ENCODE results near the gene LIPC. TPM values are rescaled to one million over a fixed set of nuclear protein-coding genes. Genes with fewer than 3 reads are reported as not detected.

The LIPC gene
- total and polyA plus RNA-seq, 4 donors: 0.17 to 0.99 (median 0.62) TPM

DNA sequence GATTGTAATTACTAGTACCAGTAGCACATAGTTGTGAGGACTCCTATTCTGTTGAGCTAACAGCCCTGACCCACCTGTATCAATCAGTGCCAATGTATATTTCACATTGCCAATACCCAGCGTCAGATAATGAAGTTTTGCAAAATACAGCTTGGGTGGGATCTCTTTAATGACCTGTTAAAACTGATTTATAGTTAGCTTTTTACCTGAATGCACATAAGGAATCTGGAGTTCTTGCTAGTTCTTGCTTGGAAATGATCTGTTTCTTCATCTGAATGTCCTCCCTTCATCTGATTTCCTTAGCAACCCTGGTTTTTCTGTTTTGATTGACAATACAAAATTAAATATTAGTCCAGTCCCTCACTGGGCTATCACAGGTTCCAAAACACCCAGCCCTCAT lies 62.8 kb downstream of the LIPC start:
- Histone ChIP-seq H3K9me3 (ENCODE audit: control insufficient read depth, insufficient read depth, low read length) (no peaks in the 10 kb centered on the region), H3K4me3 (ENCODE audit: low read depth, low read length) (no peak overlapping the region), H3K4me1 (ENCODE audit: control insufficient read depth, insufficient read depth, low read length) (peaks cover 12% of the 10 kb centered on the region), H3K27ac (ENCODE audit: low read depth, low read length) (no peak overlapping the region), H3K36me3 (ENCODE audit: control insufficient read depth, insufficient read depth, low read length) (no peaks in the 10 kb centered on the region), H3K27me3 (ENCODE audit: control insufficient read depth, insufficient read depth, low read length) (no peaks in the 10 kb centered on the region)
- no CpG with 5 or more reads among the region's 1 CpG for WGBS (ENCODE audit: insufficient coverage)
- no peak for DNase-seq (ENCODE audit: low read depth in 4 of 6, low spot score in 6 of 6)

- peaks cover 12% of the 10 kb centered on the region for H3K4me1 ChIP-seq (ENCODE audit: control insufficient read depth, insufficient read depth, low read length)
- H3K27me3 ChIP-seq (ENCODE audit: control insufficient read depth, insufficient read depth, low read length): no peaks in the 10 kb centered on the region
- no peak overlapping the region for H3K4me3 ChIP-seq (ENCODE audit: low read depth, low read length)
- no CpG with 5 or more reads among the region's 3 CpGs for WGBS (ENCODE audit: insufficient coverage)
- H3K36me3 ChIP-seq (ENCODE audit: control insufficient read depth, insufficient read depth, low read length): no peaks in the 10 kb centered on the region
- no peak overlapping the region for H3K27ac ChIP-seq (ENCODE audit: low read depth, low read length)
- H3K9me3 ChIP-seq (ENCODE audit: control insufficient read depth, insufficient read depth, low read length): no peaks in the 10 kb centered on the region
- DNase-seq (ENCODE audit: low read depth in 4 of 6, low spot score in 6 of 6): no peak
Observed at GRCh38 chr15:58495891-58496408, 64.2 kb downstream of the LIPC start.

GRCh38 chr15:58497046-58497785 lies 65.4 kb downstream of the LIPC start:
- WGBS (ENCODE audit: insufficient coverage): 93% methylated on average over 4 of the region's 9 CpGs

GRCh38 chr15:58498821-58499580 lies 67.2 kb downstream of the LIPC start:
- H3K36me3 ChIP-seq (ENCODE audit: control insufficient read depth, insufficient read depth, low read length): no peaks in the 10 kb centered on the region
- peak in 1 of 6 donors; percentile 45 for DNase-seq (ENCODE audit: low read depth in 4 of 6, low spot score in 6 of 6)
- H3K27ac ChIP-seq (ENCODE audit: low read depth, low read length): no peak overlapping the region
- H3K9me3 ChIP-seq (ENCODE audit: control insufficient read depth, insufficient read depth, low read length): no peaks in the 10 kb centered on the region
- peaks cover 7% of the 10 kb centered on the region for H3K4me1 ChIP-seq (ENCODE audit: control insufficient read depth, insufficient read depth, low read length)
- H3K27me3 ChIP-seq (ENCODE audit: control insufficient read depth, insufficient read depth, low read length): no peaks in the 10 kb centered on the region
- 26% methylated on average over 4 of the region's 8 CpGs for WGBS (ENCODE audit: insufficient coverage)
- no peak overlapping the region for H3K4me3 ChIP-seq (ENCODE audit: low read depth, low read length)

More at GRCh38 chr15:58497046-58497785, 65.4 kb downstream of the LIPC start:
- no peak overlapping the region for H3K4me3 ChIP-seq (ENCODE audit: low read depth, low read length)
- H3K27ac ChIP-seq (ENCODE audit: low read depth, low read length): no peak overlapping the region
- H3K27me3 ChIP-seq (ENCODE audit: control insufficient read depth, insufficient read depth, low read length): no peaks in the 10 kb centered on the region
- no peaks in the 10 kb centered on the region for H3K9me3 ChIP-seq (ENCODE audit: control insufficient read depth, insufficient read depth, low read length)
- no peaks in the 10 kb centered on the region for H3K36me3 ChIP-seq (ENCODE audit: control insufficient read depth, insufficient read depth, low read length)
- no peak for DNase-seq (ENCODE audit: low read depth in 4 of 6, low spot score in 6 of 6)
- H3K4me1 ChIP-seq (ENCODE audit: control insufficient read depth, insufficient read depth, low read length): peaks cover 7% of the 10 kb centered on the region

DNA sequence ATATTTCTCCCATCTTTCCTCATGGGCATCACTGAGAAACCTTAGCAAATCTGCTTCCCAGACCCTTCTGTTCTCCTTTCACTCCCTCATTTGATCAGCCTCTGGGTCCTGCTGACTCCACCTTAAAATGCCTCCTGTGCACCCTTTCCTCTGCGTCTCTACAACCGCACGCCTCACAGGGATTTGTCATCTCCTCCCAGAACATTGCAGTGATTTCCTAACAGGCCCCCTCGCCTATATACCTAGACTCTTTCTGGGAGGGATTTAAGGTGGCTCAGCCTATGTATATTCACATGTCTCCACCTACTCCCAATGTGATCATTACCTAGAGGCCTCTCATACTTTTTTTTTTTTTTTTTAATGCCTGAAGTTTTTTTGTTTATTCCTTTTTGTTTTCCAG lies 69.2 kb downstream of the LIPC start:
- WGBS (ENCODE audit: insufficient coverage): 100% methylated on average over 3 of the region's 4 CpGs
- no peak for DNase-seq (ENCODE audit: low read depth in 4 of 6, low spot score in 6 of 6)
- Histone ChIP-seq H3K9me3 (ENCODE audit: control insufficient read depth, insufficient read depth, low read length) (no peaks in the 10 kb centered on the region), H3K4me3 (ENCODE audit: low read depth, low read length) (no peak overlapping the region), H3K36me3 (ENCODE audit: control insufficient read depth, insufficient read depth, low read length) (no peaks in the 10 kb centered on the region), H3K27me3 (ENCODE audit: control insufficient read depth, insufficient read depth, low read length) (no peaks in the 10 kb centered on the region), H3K4me1 (ENCODE audit: control insufficient read depth, insufficient read depth, low read length) (peaks cover 7% of the 10 kb centered on the region), H3K27ac (ENCODE audit: low read depth, low read length) (no peak overlapping the region)

DNA sequence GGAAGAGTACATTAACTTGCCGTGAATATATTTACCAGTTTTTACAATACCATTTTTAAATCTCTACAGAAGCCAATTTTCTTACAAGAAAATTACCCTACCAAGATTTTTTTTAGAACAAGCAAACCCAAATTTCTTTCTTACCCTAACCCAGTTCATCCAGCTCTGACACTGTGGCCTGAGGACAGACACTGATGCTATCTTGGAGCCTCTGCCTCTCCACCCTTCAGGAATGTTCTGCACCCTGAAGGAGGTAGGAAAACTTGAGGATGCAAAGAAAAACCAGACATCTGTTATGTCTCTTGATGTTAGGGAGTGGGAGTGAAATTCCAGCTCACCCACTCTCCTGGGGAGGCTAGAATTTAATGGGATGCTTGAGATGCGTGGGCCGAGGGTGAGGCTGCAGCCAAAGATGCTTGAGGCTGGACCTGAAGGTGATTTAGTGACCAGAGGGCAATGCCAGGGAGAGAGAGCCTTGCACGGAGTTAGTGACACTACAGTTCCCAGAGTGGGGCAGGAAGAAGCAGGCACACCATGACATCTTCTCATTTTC lies 69.9 kb downstream of the LIPC start:
- peaks cover 7% of the 10 kb centered on the region for H3K4me1 ChIP-seq (ENCODE audit: control insufficient read depth, insufficient read depth, low read length)
- no peaks in the 10 kb centered on the region for H3K36me3 ChIP-seq (ENCODE audit: control insufficient read depth, insufficient read depth, low read length)
- WGBS (ENCODE audit: insufficient coverage): 83% methylated on average over 3 of the region's 4 CpGs
- no peak overlapping the region for H3K27ac ChIP-seq (ENCODE audit: low read depth, low read length)
- H3K9me3 ChIP-seq (ENCODE audit: control insufficient read depth, insufficient read depth, low read length): no peaks in the 10 kb centered on the region
- DNase-seq (ENCODE audit: low read depth in 4 of 6, low spot score in 6 of 6): no peak
- H3K27me3 ChIP-seq (ENCODE audit: control insufficient read depth, insufficient read depth, low read length): no peaks in the 10 kb centered on the region
- no peak overlapping the region for H3K4me3 ChIP-seq (ENCODE audit: low read depth, low read length)

GRCh38 chr15:58503139-58504027 lies 71.6 kb downstream of the LIPC start:
- Histone ChIP-seq H3K27me3 (ENCODE audit: control insufficient read depth, insufficient read depth, low read length) (no peaks in the 10 kb centered on the region), H3K4me3 (ENCODE audit: low read depth, low read length) (no peak overlapping the region), H3K4me1 (ENCODE audit: control insufficient read depth, insufficient read depth, low read length) (peaks cover 7% of the 10 kb centered on the region), H3K36me3 (ENCODE audit: control insufficient read depth, insufficient read depth, low read length) (no peaks in the 10 kb centered on the region), H3K9me3 (ENCODE audit: control insufficient read depth, insufficient read depth, low read length) (no peaks in the 10 kb centered on the region), H3K27ac (ENCODE audit: low read depth, low read length) (no peak overlapping the region)
- no peak for DNase-seq (ENCODE audit: low read depth in 4 of 6, low spot score in 6 of 6)
- 91% methylated on average over 5 of the region's 6 CpGs for WGBS (ENCODE audit: insufficient coverage)

DNA sequence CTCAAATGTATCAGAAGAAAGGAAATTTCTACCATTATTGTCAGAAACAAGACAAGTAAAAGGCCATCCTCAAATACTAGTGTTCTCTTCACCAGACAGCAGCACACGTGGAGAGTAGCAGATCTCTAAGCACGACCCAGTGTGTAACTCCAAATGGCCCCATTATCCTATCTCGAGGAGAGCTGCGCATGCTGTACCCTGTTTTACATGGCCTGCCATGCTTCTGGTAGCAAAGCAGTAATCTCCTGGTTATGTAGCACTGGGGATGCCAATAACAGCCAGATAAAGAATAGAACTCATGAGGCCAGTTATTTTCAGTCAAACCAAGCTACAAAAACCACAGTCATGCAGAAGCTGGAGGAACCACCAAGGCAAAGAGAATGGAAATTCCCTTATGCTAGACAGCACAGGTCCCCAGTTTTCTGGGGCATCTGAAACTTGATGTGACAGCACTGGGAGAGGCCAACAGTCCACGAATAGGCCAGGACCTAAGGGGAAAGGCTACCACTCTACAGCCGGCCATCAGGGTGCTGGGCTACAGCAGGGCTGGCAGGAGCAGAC lies 73.0 kb downstream of the LIPC start:
- no peaks in the 10 kb centered on the region for H3K36me3 ChIP-seq (ENCODE audit: control insufficient read depth, insufficient read depth, low read length)
- 94% methylated on average over 6 of the region's 6 CpGs for WGBS (ENCODE audit: insufficient coverage)
- no peak for DNase-seq (ENCODE audit: low read depth in 4 of 6, low spot score in 6 of 6)
- H3K27ac ChIP-seq (ENCODE audit: low read depth, low read length): no peak overlapping the region
- H3K4me3 ChIP-seq (ENCODE audit: low read depth, low read length): no peak overlapping the region
- no peaks in the 10 kb centered on the region for H3K9me3 ChIP-seq (ENCODE audit: control insufficient read depth, insufficient read depth, low read length)
- no peaks in the 10 kb centered on the region for H3K27me3 ChIP-seq (ENCODE audit: control insufficient read depth, insufficient read depth, low read length)
- H3K4me1 ChIP-seq (ENCODE audit: control insufficient read depth, insufficient read depth, low read length): no peaks in the 10 kb centered on the region

GRCh38 chr15:58505581-58505980 lies 73.8 kb downstream of the LIPC start:
- no peak for DNase-seq (ENCODE audit: low read depth in 4 of 6, low spot score in 6 of 6)
- H3K4me1 ChIP-seq (ENCODE audit: control insufficient read depth, insufficient read depth, low read length): no peaks in the 10 kb centered on the region
- H3K9me3 ChIP-seq (ENCODE audit: control insufficient read depth, insufficient read depth, low read length): no peaks in the 10 kb centered on the region
- no peak overlapping the region for H3K27ac ChIP-seq (ENCODE audit: low read depth, low read length)
- H3K36me3 ChIP-seq (ENCODE audit: control insufficient read depth, insufficient read depth, low read length): no peaks in the 10 kb centered on the region
- 89% methylated on average over 6 of the region's 7 CpGs for WGBS (ENCODE audit: insufficient coverage)
- no peaks in the 10 kb centered on the region for H3K27me3 ChIP-seq (ENCODE audit: control insufficient read depth, insufficient read depth, low read length)
- H3K4me3 ChIP-seq (ENCODE audit: low read depth, low read length): no peak overlapping the region

Data from spinal cord (tissue), 10 donors.